Stimulated activated naive CD8-positive, alpha-beta T cell treated with anti-CD3 and anti-CD28 coated beads, Interleukin-15, Interleukin-2, amounts not matched to agents 100 ng/mL and 50 ng/mL, for 24 hours (primary cell): ENCODE results near the gene AKT3.
"Not testable (repeated sequence)": the region's sequence is repeated elsewhere in the genome, so short reads cannot be mapped to it uniquely, and the experiment has no call there.

Source experiments
- H3K27ac Mint-ChIP-seq: one replicate; pipeline ENCODE4 v1.8.0; 2021; ENCODE audit warnings: mild to moderate bottlenecking, mixed read lengths
- H3K27me3 Mint-ChIP-seq: one replicate; pipeline ENCODE4 v1.8.0; 2021; ENCODE audit warnings: mixed read lengths
- H3K36me3 Mint-ChIP-seq: one replicate; pipeline ENCODE4 v1.8.0; 2021; ENCODE audit warnings: low read depth, mixed read lengths
- H3K4me1 Mint-ChIP-seq: one replicate; pipeline ENCODE4 v1.8.0; 2021; ENCODE audit warnings: low read depth, mixed read lengths
- H3K4me3 Mint-ChIP-seq: one replicate; pipeline ENCODE4 v1.8.0; 2021; ENCODE audit warnings: mild to moderate bottlenecking, mixed read lengths
- H3K9me3 Mint-ChIP-seq: one replicate; pipeline ENCODE4 v1.8.0; 2021; ENCODE audit warnings: mixed read lengths

AKT3 gene

DNA sequence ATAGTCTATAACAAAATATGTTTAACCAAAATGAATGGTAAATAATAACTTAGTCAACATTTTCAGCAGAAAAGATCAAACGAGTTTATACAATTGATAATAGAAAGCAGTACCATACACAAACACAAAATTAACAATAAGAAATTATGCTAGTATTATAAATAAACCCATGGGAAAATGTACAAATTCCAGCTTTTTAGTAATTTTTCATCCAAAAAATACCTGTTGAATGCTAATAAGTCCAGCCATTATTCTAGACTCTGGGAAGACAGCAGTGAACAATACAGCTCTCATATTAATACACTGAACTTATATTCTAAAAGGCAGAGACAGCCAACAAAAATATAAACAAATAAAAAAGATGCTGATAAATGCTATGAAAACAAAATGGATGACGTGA, 66.3 kb downstream of the AKT3 start:
- Mint-ChIP-seq H3K4me3 (no peak overlapping the region), H3K4me1 (peaks cover 5% of the 10 kb centered on the region), H3K27me3 (no peaks in the 10 kb centered on the region), H3K36me3 (peaks cover 5% of the 10 kb centered on the region), H3K27ac (no peak overlapping the region), H3K9me3 (no peaks in the 10 kb centered on the region)

- not testable (repeated sequence) for H3K27ac Mint-ChIP-seq, H3K4me3 Mint-ChIP-seq, H3K4me1 Mint-ChIP-seq, H3K27me3 Mint-ChIP-seq
- peaks cover 13% of the 10 kb centered on the region for H3K9me3 Mint-ChIP-seq
- peaks cover 33% of the 10 kb centered on the region for H3K36me3 Mint-ChIP-seq
Measured at GRCh38 chr1:243772361-243773050, 77.5 kb downstream of the AKT3 start.

GRCh38 chr1:243770860-243771259, 79.2 kb downstream of the AKT3 start:
- H3K27me3 Mint-ChIP-seq: no peaks in the 10 kb centered on the region
- no peak overlapping the region for H3K27ac Mint-ChIP-seq
- peaks cover 3% of the 10 kb centered on the region for H3K9me3 Mint-ChIP-seq
- no peak overlapping the region for H3K4me3 Mint-ChIP-seq
- H3K36me3 Mint-ChIP-seq: peaks cover 26% of the 10 kb centered on the region
- peaks cover 8% of the 10 kb centered on the region for H3K4me1 Mint-ChIP-seq

DNA sequence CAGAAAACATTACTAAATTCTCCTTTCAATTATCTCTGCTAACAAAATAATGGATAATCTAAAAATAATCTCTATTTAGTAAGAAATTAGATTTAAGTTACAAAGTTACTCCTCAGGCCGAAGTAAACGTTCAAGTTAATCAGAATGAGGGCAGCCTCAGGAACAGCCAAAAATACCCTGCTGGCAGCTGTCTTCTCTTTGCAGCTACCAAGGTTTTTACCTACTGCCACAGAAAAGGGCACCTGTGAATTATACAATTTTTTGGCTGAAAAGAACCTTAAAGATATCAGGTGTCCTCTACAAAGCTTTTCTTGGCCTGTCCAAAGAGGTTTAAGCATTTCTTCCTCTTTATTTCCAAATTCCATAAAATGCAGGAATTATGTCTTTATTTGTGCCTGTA, 84.4 kb downstream of the AKT3 start:
- Mint-ChIP-seq H3K9me3 (no peaks in the 10 kb centered on the region), H3K36me3 (no peaks in the 10 kb centered on the region), H3K4me1 (peaks cover 16% of the 10 kb centered on the region), H3K4me3 (no peak overlapping the region), H3K27ac (no peak overlapping the region), H3K27me3 (no peaks in the 10 kb centered on the region)

- H3K4me3 Mint-ChIP-seq: no peak overlapping the region
- H3K36me3 Mint-ChIP-seq: no peaks in the 10 kb centered on the region
- H3K4me1 Mint-ChIP-seq: peaks cover 25% of the 10 kb centered on the region
- no peaks in the 10 kb centered on the region for H3K9me3 Mint-ChIP-seq
- H3K27me3 Mint-ChIP-seq: no peaks in the 10 kb centered on the region
- no peak overlapping the region for H3K27ac Mint-ChIP-seq
Measured at GRCh38 chr1:243763806-243764205, 86.2 kb downstream of the AKT3 start.

DNA sequence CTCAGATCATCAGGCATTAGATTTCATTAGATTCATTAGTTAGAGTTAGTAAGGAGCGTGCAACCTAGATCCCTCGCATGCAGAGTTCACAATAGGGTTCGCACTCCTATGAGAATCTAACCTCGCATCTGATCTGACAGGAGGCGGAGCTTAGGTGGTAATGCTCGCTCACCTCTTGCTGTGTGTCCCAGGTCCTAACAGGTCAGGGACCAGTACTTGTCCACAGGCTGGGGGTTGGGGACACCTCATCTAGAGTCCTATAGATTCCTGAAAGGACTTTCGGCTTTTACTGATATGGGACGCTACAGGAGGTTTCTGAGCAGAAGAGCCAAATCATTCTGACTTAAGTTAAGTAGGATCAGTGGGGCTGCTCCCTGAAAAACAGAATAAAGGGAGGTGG, 91.4 kb downstream of the AKT3 start:
- peaks cover 7% of the 10 kb centered on the region for H3K36me3 Mint-ChIP-seq
- H3K4me3 Mint-ChIP-seq: no peak overlapping the region
- H3K27me3 Mint-ChIP-seq: no peaks in the 10 kb centered on the region
- peaks cover 30% of the 10 kb centered on the region for H3K4me1 Mint-ChIP-seq
- no peaks in the 10 kb centered on the region for H3K9me3 Mint-ChIP-seq
- no peak overlapping the region for H3K27ac Mint-ChIP-seq

DNA sequence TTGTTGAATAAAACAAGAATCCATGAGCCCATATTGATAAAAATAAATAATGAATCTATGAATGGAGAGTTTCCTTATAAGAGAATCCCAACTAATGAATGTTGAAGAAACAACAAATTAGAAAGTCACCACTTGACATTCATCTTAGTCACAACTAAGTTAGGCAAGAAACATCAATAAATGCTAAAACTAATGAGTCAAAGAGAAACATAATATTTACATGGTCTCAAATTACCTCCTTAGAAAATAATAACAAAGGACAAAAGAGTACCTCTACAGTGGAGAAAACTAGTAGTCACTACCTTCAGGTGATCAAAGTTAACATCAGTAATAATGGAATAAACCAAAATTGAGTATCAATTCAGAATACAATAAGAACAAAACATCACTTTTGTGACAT, 93.5 kb downstream of the AKT3 start:
- Mint-ChIP-seq H3K4me1 (peaks cover 35% of the 10 kb centered on the region), H3K27ac (no peak overlapping the region), H3K36me3 (peaks cover 7% of the 10 kb centered on the region), H3K9me3 (no peaks in the 10 kb centered on the region), H3K4me3 (no peak overlapping the region), H3K27me3 (no peaks in the 10 kb centered on the region)

DNA sequence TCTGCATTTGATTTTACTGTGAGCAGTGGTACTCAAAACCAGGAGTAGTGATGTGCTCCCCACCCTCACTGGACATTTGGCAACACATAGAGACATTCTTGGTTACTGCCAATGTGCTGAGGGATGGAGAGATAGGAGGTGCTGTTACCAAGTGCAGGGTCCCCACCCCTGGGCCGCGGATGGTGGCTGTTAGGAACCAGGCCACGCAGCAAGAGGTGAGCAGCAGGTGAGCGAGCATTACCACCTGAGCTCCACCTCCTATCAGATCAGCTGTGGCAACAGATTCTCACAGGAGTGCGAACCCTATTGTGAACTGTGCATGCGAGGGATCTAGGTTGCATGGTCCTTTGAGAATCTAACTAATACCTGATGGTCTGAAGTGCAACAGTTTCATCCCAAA, 95.7 kb downstream of the AKT3 start:
- no peaks in the 10 kb centered on the region for H3K9me3 Mint-ChIP-seq
- no peaks in the 10 kb centered on the region for H3K27me3 Mint-ChIP-seq
- H3K4me3 Mint-ChIP-seq: no peak overlapping the region
- H3K4me1 Mint-ChIP-seq: peaks cover 26% of the 10 kb centered on the region
- no peak overlapping the region for H3K27ac Mint-ChIP-seq
- peaks cover 7% of the 10 kb centered on the region for H3K36me3 Mint-ChIP-seq

DNA sequence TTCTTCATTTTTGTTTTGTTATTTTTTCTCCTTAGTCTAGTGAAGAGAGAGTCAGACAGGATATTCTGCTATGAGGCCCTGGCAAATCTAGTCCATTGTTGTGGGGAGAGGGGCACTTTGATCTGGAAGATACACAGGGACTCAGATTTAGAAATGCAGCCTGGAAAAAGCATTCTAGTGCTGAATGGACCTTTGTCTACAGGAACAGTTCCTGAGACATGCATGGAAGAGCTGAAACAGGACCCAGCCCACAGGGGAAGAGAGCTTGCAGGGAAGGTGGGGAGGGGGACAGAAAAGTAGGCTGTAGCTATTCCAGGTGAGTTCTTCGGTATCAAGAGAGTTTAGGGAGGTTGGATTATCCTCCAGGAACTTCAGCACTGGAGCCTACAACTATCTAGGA, 98.5 kb downstream of the AKT3 start:
- H3K4me3 Mint-ChIP-seq: no peak overlapping the region
- H3K27ac Mint-ChIP-seq: no peak overlapping the region
- peaks cover 22% of the 10 kb centered on the region for H3K4me1 Mint-ChIP-seq
- H3K36me3 Mint-ChIP-seq: no peaks in the 10 kb centered on the region
- no peaks in the 10 kb centered on the region for H3K27me3 Mint-ChIP-seq
- no peaks in the 10 kb centered on the region for H3K9me3 Mint-ChIP-seq

DNA sequence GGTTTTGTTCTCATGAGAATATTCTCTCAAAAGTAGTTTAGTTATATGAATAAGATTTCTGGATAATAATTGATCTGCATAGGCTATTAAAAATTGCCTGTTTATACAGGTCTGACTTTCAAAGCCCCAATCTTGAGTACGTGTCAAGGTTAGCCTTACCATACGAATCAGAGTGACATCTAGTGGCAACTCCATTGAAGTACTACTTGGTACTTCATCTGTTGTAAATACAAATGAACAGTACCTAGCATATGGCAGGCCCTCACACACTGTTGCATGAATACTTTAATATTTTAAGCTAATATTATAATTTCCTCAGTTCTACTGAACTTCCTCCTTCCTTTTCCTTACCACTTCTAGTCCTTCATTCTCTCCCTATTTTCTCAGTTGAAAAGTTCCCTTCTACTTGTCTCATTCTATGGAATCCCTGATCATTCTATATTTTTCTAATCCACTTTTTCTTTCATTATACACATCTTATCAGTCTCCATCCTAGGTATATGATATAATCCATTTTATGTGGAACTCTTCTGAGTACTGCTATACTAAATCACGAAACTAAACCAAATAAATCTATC, 101.2 kb downstream of the AKT3 start:
- H3K4me3 Mint-ChIP-seq: no peak overlapping the region
- no peaks in the 10 kb centered on the region for H3K27me3 Mint-ChIP-seq
- peaks cover 12% of the 10 kb centered on the region for H3K4me1 Mint-ChIP-seq
- H3K27ac Mint-ChIP-seq: no peak overlapping the region
- H3K36me3 Mint-ChIP-seq: peaks cover 8% of the 10 kb centered on the region
- no peaks in the 10 kb centered on the region for H3K9me3 Mint-ChIP-seq

DNA sequence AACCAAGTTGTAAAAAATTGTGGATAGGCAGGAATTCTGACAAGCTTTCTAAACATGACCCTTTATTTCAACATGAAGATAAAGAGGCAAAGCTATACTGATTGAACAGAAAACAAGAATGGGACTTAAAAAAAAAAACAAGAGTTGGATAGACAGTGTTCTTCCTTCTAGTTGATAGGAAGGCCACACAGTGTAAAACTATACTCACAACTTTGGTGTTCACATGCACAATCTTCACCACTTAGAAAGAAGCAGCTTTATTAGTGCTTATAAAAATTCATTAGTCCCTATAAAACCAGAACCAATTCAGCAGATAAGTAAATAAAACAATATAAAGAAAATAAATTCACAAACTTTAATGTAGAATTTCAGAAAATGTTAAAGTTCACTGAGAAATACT, 101.8 kb downstream of the AKT3 start:
- Mint-ChIP-seq H3K4me3 (no peak overlapping the region), H3K9me3 (no peaks in the 10 kb centered on the region), H3K27me3 (no peaks in the 10 kb centered on the region), H3K27ac (no peak overlapping the region), H3K36me3 (peaks cover 8% of the 10 kb centered on the region), H3K4me1 (peaks cover 6% of the 10 kb centered on the region)

DNA sequence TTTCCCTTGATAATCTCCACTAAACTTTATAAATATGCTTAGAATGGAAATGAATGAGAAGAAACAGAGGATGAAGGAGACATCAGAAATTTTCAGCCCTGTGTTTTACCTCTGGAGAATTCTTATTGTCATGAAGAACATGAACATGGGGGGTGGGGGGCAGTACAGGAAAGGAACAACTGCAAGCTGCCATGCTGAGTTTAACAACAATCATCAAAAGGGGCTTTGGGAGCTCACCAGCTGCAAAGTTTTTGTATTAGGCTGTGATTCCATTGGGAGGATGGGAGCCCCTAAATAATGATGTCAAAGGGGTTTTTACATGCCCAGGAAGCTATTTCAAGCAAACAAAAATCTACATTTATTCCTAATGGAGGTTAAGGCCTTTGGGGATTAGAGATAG, 103.3 kb downstream of the AKT3 start:
- H3K4me3 Mint-ChIP-seq: no peak overlapping the region
- no peaks in the 10 kb centered on the region for H3K9me3 Mint-ChIP-seq
- no peaks in the 10 kb centered on the region for H3K27me3 Mint-ChIP-seq
- peaks cover 8% of the 10 kb centered on the region for H3K36me3 Mint-ChIP-seq
- H3K4me1 Mint-ChIP-seq: peaks cover 12% of the 10 kb centered on the region
- no peak overlapping the region for H3K27ac Mint-ChIP-seq

GRCh38 chr1:243745356-243745755, 104.7 kb downstream of the AKT3 start:
- Mint-ChIP-seq H3K9me3 (no peaks in the 10 kb centered on the region), H3K27me3 (no peaks in the 10 kb centered on the region), H3K36me3 (peaks cover 13% of the 10 kb centered on the region), H3K4me1 (peaks cover 12% of the 10 kb centered on the region), H3K4me3 (no peak overlapping the region), H3K27ac (no peak overlapping the region)

DNA sequence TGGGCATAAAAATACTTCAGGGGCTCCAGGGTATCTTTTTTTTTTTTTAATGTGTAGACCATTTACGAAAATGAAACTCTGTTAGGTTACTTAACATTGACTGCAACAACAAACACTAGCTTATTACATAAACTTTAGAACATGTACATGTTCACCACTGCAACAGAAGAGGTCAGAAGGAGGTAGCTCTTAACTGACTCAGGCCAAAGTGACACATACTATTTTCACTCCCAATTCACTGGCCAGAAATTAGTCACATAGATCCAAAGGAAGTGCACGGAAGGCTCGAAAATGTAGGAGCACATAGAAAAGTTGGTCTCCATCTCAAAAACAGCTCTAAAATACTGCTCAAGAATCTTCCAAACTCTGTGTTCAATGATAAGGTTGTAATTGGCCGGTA, 107.2 kb downstream of the AKT3 start:
- Mint-ChIP-seq H3K36me3 (peaks cover 20% of the 10 kb centered on the region), H3K27ac (no peak overlapping the region), H3K4me3 (no peak overlapping the region), H3K9me3 (no peaks in the 10 kb centered on the region), H3K4me1 (peaks cover 12% of the 10 kb centered on the region), H3K27me3 (no peaks in the 10 kb centered on the region)

DNA sequence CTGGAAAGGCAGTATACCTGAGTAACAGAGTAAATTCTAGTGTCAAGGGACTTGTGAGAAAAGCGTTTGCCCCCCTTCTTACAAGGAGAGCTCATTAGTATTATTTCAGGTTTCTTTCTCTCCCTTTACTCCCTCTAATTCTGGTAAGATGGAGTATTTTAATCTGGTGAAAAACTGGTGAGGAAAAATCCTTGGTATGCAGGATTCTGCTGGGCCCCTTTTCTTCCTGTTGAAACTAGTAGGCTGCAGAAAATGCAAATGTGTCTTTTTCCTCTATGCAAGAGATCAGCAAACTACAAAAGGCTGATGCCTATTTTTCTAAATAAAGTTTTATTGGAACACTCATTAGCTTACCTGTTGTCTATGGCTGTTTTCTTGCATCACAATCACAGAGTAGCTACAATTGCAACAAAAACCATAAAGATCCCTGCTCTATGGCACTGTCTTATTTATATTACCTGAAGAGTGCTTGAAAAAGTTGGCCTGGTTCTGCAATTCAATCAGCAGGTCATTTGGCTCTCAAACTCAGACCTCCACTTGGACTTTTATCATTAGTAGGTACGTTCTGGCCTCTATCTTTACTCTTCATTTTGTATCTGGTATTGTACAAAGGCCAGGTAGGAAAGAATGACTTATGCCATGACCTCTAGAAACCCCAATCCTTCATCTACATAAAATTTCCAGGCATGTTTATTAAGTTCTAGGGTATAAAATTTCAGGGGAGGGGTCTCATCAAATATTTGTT, 109.6 kb downstream of the AKT3 start:
- no peak overlapping the region for H3K27ac Mint-ChIP-seq
- H3K4me3 Mint-ChIP-seq: no peak overlapping the region
- no peaks in the 10 kb centered on the region for H3K9me3 Mint-ChIP-seq
- H3K36me3 Mint-ChIP-seq: peaks cover 20% of the 10 kb centered on the region
- H3K27me3 Mint-ChIP-seq: no peaks in the 10 kb centered on the region
- peaks cover 14% of the 10 kb centered on the region for H3K4me1 Mint-ChIP-seq
